NB4 (cell line): ENCODE measurements around the gene CDK17.

Experiments
- DNase-seq: peaks from one replicate; pipeline ENCODE4 v3.0.0; 2010; ENCODE audit warnings: low read depth
- H3K4me3 ChIP-seq: one replicate; pipeline ENCODE4 v1.5.1; 2011; ENCODE audit warnings: mild to moderate bottlenecking, low read depth, low read length, moderate library complexity
- MYC ChIP-seq: IDR thresholded peaks from 2 replicates; pipeline ENCODE4 v1.6.1; 2011; ENCODE audit warnings: low read depth, low read length
- POLR2A ChIP-seq: IDR thresholded peaks from 2 replicates; pipeline ENCODE4 v1.6.1; 2011; ENCODE audit warnings: mild to moderate bottlenecking; ENCODE audit not compliant: insufficient read length; ENCODE audit errors: extremely low read depth
- TF ChIP-seq, protein P1 (sequence below): IDR thresholded peaks from one replicate; pipeline ENCODE4 v1.5.1; 2012; ENCODE audit warnings: low read depth, low read length
- TF ChIP-seq, protein P2 (sequence below): IDR thresholded peaks from 2 replicates; pipeline ENCODE4 v1.6.1; 2011; ENCODE audit warnings: low read depth, low read length

Gene CDK17

DNA sequence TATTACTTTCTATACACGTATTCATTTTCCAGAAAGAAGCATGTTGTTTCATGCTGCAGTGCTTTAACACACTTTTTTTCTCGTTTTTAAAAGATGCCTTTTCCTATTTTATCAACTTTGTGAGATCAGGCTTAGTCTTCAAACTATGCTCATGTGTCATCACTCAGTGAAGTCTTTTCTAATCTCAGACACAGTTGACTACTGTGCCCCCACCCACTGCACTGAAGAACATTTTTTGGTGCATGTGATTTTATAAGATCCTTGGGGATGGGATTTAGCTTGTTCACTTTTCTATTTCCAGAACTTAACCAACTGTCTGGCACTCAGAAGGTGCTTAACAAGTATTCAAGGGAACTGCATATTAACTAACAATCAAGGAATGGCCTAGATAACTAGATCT lies 85.5 kb downstream of the CDK17 start:
- H3K4me3 ChIP-seq: no peak overlapping the region
- TF ChIP-seq MYC (no peak), POLR2A (no peak)
- TF ChIP-seq, protein P1, sequence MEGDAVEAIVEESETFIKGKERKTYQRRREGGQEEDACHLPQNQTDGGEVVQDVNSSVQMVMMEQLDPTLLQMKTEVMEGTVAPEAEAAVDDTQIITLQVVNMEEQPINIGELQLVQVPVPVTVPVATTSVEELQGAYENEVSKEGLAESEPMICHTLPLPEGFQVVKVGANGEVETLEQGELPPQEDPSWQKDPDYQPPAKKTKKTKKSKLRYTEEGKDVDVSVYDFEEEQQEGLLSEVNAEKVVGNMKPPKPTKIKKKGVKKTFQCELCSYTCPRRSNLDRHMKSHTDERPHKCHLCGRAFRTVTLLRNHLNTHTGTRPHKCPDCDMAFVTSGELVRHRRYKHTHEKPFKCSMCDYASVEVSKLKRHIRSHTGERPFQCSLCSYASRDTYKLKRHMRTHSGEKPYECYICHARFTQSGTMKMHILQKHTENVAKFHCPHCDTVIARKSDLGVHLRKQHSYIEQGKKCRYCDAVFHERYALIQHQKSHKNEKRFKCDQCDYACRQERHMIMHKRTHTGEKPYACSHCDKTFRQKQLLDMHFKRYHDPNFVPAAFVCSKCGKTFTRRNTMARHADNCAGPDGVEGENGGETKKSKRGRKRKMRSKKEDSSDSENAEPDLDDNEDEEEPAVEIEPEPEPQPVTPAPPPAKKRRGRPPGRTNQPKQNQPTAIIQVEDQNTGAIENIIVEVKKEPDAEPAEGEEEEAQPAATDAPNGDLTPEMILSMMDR: no peak
- DNase-seq: no peak

DNA sequence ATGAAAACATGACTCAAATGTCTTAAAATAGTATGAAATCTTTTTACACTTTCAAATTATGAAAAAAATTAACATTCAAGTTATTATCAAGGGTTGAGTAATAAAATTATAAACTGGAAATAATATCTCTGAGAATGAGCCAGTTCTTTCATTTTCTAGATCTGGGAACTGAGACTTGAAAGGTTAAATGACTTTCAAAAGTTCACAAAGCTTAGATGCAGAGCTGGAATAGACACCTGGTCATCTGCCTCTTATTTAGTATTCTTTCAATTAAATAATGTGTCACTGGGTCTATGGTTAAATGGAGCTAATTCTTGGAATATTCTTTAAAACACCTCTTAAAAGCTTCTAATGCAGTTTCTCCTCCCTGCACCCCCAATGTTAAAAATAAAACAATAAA lies 86.6 kb downstream of the CDK17 start:
- TF ChIP-seq MYC: no peak
- TF ChIP-seq POLR2A: no peak
- TF ChIP-seq, protein P2, sequence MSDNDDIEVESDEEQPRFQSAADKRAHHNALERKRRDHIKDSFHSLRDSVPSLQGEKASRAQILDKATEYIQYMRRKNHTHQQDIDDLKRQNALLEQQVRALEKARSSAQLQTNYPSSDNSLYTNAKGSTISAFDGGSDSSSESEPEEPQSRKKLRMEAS: no peak
- TF ChIP-seq, protein P1: no peak
- no peak overlapping the region for H3K4me3 ChIP-seq
- no peak for DNase-seq

DNA sequence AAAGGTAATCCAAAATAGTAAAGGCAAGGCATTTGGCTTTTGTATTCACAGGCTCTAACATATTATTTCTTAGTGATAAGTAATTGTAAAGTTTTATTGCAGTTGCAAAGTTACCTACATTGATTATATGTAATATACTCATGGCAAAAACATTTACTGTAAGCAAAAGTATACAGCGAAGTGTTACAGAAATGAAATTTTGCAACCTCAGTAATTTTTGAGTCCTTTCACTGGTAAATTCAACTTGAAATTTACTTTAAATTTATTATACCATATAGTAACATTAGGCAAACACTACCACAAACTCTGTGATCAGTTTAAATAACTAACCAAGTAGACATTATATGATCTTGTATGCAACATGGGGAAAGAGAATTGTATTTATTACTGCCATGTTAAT lies 89.0 kb downstream of the CDK17 start:
- no peak overlapping the region for H3K4me3 ChIP-seq
- no peak for TF ChIP-seq MYC
- TF ChIP-seq, protein P1: no peak
- TF ChIP-seq, protein P2: no peak
- no peak for TF ChIP-seq POLR2A
- no peak for DNase-seq

DNA sequence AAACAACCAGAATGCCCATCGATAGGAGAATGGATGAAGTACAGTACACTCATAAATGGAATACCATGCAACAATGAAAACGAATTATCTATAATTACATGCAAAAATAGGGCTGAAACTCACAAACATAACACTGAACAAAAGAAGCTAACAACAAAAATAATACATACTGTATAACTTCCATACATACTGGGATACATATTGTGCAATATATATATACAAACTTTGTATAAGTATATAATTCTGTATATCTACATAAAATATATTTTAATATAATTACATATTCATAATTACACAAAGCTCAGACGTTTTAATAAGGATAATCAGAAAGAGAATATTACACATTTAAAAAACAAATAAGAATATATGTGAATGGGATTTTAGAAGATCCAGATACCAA lies 90.2 kb downstream of the CDK17 start:
- no peak overlapping the region for H3K4me3 ChIP-seq
- no peak for DNase-seq
- TF ChIP-seq, protein P1: no peak

DNA sequence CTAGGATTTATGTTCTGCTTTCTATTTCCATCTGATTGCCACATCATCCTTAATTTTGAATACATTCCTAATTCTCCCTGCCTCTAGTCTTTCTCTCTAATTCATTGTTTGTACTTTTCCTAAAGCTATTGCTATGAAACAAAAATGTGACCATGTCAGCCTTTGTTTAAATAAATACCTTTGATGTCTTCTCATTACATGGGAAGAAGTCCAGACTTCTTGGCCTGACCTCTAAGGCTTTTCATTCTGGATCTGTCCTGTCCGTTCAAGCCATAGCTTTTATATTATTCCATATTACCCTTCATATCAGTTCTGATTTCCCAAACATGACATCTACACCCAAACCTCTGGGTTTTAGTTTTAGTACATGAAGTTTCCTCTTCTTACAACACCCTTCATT lies 91.4 kb downstream of the CDK17 start:
- no peak for TF ChIP-seq POLR2A
- TF ChIP-seq, protein P1: no peak
- H3K4me3 ChIP-seq: no peak overlapping the region
- no peak for DNase-seq

DNA sequence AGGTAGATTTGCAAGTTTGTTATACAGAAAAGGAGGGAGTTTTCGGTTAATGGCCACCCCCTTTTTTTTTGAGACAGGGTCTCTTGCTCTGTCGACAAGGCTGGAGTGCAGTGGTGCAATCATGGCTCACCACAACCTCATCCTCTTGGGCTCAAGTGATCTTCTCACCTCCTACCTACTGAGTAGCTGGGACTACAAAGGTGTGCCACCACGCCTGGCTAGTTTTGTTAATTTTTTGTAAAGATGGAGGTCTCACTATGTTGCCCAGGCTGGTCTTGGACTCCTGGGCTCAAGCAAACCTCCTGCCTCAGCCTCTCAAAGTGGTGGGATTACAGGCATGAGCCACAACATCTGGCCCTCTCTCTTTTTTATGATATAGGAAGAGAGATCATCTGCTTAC lies 94.6 kb downstream of the CDK17 start:
- TF ChIP-seq, protein P1: no peak
- no peak for TF ChIP-seq POLR2A
- TF ChIP-seq, protein P2: no peak
- TF ChIP-seq MYC: no peak
- DNase-seq: no peak

More for the DNA sequence above, 94.6 kb downstream of the CDK17 start:
- no peak overlapping the region for H3K4me3 ChIP-seq
